Subcutaneous abdominal adipose tissue (tissue), 5 donors: ENCODE data around the gene COL18A1.

Source experiments
- H3K27ac ChIP-seq: one replicate; pipeline ENCODE4 v1.7.0; 2013; ENCODE audit warnings: low read depth, mild to moderate bottlenecking, inconsistent platforms, low read length, moderate library complexity
- H3K27me3 ChIP-seq, 5 donors: one replicate each; pipeline ENCODE4 v1.7.0; 2013; ENCODE audit warnings: low read length in 5 of 5, inconsistent platforms in 1 of 5; ENCODE audit not compliant: control insufficient read depth in 5 of 5, insufficient read depth in 4 of 5
- H3K36me3 ChIP-seq, 5 donors: one replicate each; pipeline ENCODE4 v1.7.0; 2013; ENCODE audit warnings: low read length in 5 of 5; ENCODE audit not compliant: control insufficient read depth in 5 of 5, insufficient read depth in 5 of 5
- H3K4me1 ChIP-seq, 5 donors: one replicate each; pipeline ENCODE4 v1.7.0; 2013; ENCODE audit warnings: low read length in 5 of 5, mild to moderate bottlenecking in 3 of 5, moderate library complexity in 1 of 5; ENCODE audit not compliant: control insufficient read depth in 5 of 5, insufficient read depth in 5 of 5
- H3K4me3 ChIP-seq, 5 donors: one replicate each; pipeline ENCODE4 v1.7.0; 2013; ENCODE audit warnings: low read length in 5 of 5, low read depth in 1 of 5
- H3K9ac ChIP-seq, 5 donors: one replicate each; pipeline ENCODE4 v1.7.0; 2013; ENCODE audit warnings: low read length in 5 of 5, mild to moderate bottlenecking in 4 of 5, moderate library complexity in 3 of 5
- H3K9me3 ChIP-seq, 5 donors: one replicate each; pipeline ENCODE4 v1.7.0; 2013; ENCODE audit warnings: low read length in 5 of 5; ENCODE audit not compliant: control insufficient read depth in 5 of 5
- donor health status: healthy.
- donor health status: healthy.
- donor health status: healthy.
- donor health status: healthy.
- donor health status: healthy.

The COL18A1 gene

GRCh38 chr21:45474323-45474950, 69.5 kb downstream of the COL18A1 start:
- Histone ChIP-seq H3K4me1 (peaks cover 7 to 52% (median 37%) of the 10 kb centered on the region in 5 donors), H3K27me3 (no peaks in the 10 kb centered on the region), H3K36me3 (peaks cover 0 to 42% (median 29%) of the 10 kb centered on the region in 5 donors), H3K27ac (no peak overlapping the region), H3K4me3 (no peak overlapping the region), H3K9ac (no peak overlapping the region), H3K9me3 (no peaks in the 10 kb centered on the region)

GRCh38 chr21:45475004-45475685, 70.2 kb downstream of the COL18A1 start:
- no peaks in the 10 kb centered on the region for H3K27me3 ChIP-seq
- H3K4me1 ChIP-seq = peaks cover 7 to 47% (median 30%) of the 10 kb centered on the region in 5 donors
- H3K4me3 ChIP-seq = no peak overlapping the region
- no peak overlapping the region for H3K27ac ChIP-seq
- no peaks in the 10 kb centered on the region for H3K9me3 ChIP-seq
- no peak overlapping the region for H3K9ac ChIP-seq
- peaks cover 0 to 46% (median 29%) of the 10 kb centered on the region in 5 donors for H3K36me3 ChIP-seq

GRCh38 chr21:45475797-45476570, 71.0 kb downstream of the COL18A1 start:
- H3K27me3 ChIP-seq = no peaks in the 10 kb centered on the region
- H3K9ac ChIP-seq = no peak overlapping the region
- no peak overlapping the region for H3K27ac ChIP-seq
- H3K36me3 ChIP-seq = peaks cover 0 to 49% (median 30%) of the 10 kb centered on the region in 5 donors
- no peak overlapping the region for H3K4me3 ChIP-seq
- peaks cover 6 to 39% (median 22%) of the 10 kb centered on the region in 5 donors for H3K4me1 ChIP-seq
- H3K9me3 ChIP-seq = no peaks in the 10 kb centered on the region

GRCh38 chr21:45476582-45476981, 71.6 kb downstream of the COL18A1 start:
- no peak overlapping the region for H3K9ac ChIP-seq
- no peak overlapping the region for H3K4me3 ChIP-seq
- no peaks in the 10 kb centered on the region for H3K27me3 ChIP-seq
- peaks cover 0 to 55% (median 36%) of the 10 kb centered on the region in 5 donors for H3K36me3 ChIP-seq
- H3K4me1 ChIP-seq = peaks cover 2 to 33% (median 16%) of the 10 kb centered on the region in 5 donors
- H3K9me3 ChIP-seq = no peaks in the 10 kb centered on the region
- H3K27ac ChIP-seq = no peak overlapping the region

- Histone ChIP-seq H3K36me3 (peaks cover 0 to 59% (median 44%) of the 10 kb centered on the region in 5 donors), H3K9me3 (no peaks in the 10 kb centered on the region), H3K27ac (no peak overlapping the region), H3K9ac (no peak overlapping the region), H3K4me1 (peaks cover 2 to 29% (median 12%) of the 10 kb centered on the region in 5 donors), H3K27me3 (no peaks in the 10 kb centered on the region), H3K4me3 (peak overlapping the region in 3 of 5 donors; percentile 0 to 36 (median 32))
Measured at GRCh38 chr21:45477176-45478114, 72.5 kb downstream of the COL18A1 start.

- Histone ChIP-seq H3K4me1 (peaks cover 2 to 33% (median 14%) of the 10 kb centered on the region in 5 donors), H3K9ac (no peak overlapping the region), H3K27me3 (no peaks in the 10 kb centered on the region), H3K4me3 (peak overlapping the region; percentile 0 to 36 (median 27)), H3K27ac (no peak overlapping the region), H3K36me3 (peaks cover 0 to 66% (median 52%) of the 10 kb centered on the region in 5 donors), H3K9me3 (no peaks in the 10 kb centered on the region)
Measured at GRCh38 chr21:45478115-45478801, 73.3 kb downstream of the COL18A1 start.

GRCh38 chr21:45478816-45479669, 74.1 kb downstream of the COL18A1 start:
- Histone ChIP-seq H3K27ac (no peak overlapping the region), H3K36me3 (peaks cover 0 to 74% (median 60%) of the 10 kb centered on the region in 5 donors), H3K4me3 (peak overlapping the region in 2 of 5 donors; percentile 32 to 36), H3K27me3 (no peaks in the 10 kb centered on the region), H3K9me3 (no peaks in the 10 kb centered on the region), H3K9ac (no peak overlapping the region), H3K4me1 (peaks cover 2 to 38% (median 14%) of the 10 kb centered on the region in 5 donors)

- no peak overlapping the region for H3K4me3 ChIP-seq
- H3K27ac ChIP-seq = no peak overlapping the region
Measured at GRCh38 chr21:45479691-45480675, 75.0 kb downstream of the COL18A1 start.

More at GRCh38 chr21:45479691-45480675, 75.0 kb downstream of the COL18A1 start:
- Histone ChIP-seq H3K4me1 (peaks cover 2 to 41% (median 14%) of the 10 kb centered on the region in 5 donors), H3K9ac (no peak overlapping the region), H3K27me3 (no peaks in the 10 kb centered on the region), H3K9me3 (no peaks in the 10 kb centered on the region), H3K36me3 (peaks cover 0 to 73% (median 58%) of the 10 kb centered on the region in 5 donors)
